ENCODE results near the gene SPAG8. TPM values are rescaled to one million over a fixed set of nuclear protein-coding genes. Genes with fewer than 3 reads are reported as not detected.

The SPAG8 gene
- total and polyA plus RNA-seq, 2 experiments from 2014 or later: 0.45 TPM

GRCh38 chr9:35847792-35848572 lies 35.9 kb upstream of the SPAG8 start (continued):
- TF ChIP-seq ZNF462 (CRISPR knock-in tag; IDR thresholded peaks at IDR 0.05): no peak
- TF ChIP-seq ZNF114 (CRISPR knock-in tag; IDR thresholded peaks at IDR 0.05): no peak
- no peak for TF ChIP-seq EZH2 (IDR thresholded peaks at IDR 0.05; ENCODE audit: low read depth, unreplicated experiment)
- TF ChIP-seq STAT1 (IDR thresholded peaks at IDR 0.05; ENCODE audit: unreplicated experiment): no peak
- no peak for TF ChIP-seq EZH2phosphoT487 (IDR thresholded peaks at IDR 0.05; ENCODE audit: unreplicated experiment)
- no peak for TF ChIP-seq CREB1 (CRISPR knock-in tag; IDR thresholded peaks at IDR 0.05; ENCODE audit: low read depth)
- no peak for TF ChIP-seq POLR2AphosphoS5 (IDR thresholded peaks at IDR 0.05; ENCODE audit: low read depth)
- no peak for TF ChIP-seq NANOG (IDR thresholded peaks at IDR 0.05; ENCODE audit: borderline replicate concordance)
- TF ChIP-seq JUNB (IDR thresholded peaks at IDR 0.05; ENCODE audit: unreplicated experiment): no peak

Data from GM23338 (cell line).